ENCODE results near the gene RDH5. TPM values are rescaled to one million over a fixed set of nuclear protein-coding genes. Genes with fewer than 3 reads are reported as not detected.
A peak's percentile ranks its signal among the peaks of the same experiment; 100 is the strongest.

The RDH5 gene
- total RNA-seq, 1 experiment from 2014 or later: 5.8 TPM

DNA sequence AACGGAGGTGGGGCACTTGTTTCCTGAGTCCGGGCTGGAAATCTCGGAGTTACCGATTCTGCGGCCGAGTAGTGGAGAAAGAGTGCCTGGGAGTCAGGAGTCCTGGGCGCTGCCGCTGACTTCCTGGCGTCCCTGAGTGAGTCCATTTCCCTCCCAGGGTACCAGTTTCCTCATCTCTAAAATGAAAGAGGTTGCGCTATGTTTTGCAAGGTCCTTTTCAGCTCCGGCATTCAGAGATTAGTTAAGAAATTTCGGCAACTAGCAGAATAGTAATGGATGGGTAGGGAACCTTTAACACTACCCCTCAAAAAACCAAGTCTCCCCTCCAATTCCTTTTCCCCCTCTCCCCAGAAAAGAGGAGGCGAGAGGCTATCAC is 3.6 kb upstream of the RDH5 start (continued):
- TF ChIP-seq, protein P1, sequence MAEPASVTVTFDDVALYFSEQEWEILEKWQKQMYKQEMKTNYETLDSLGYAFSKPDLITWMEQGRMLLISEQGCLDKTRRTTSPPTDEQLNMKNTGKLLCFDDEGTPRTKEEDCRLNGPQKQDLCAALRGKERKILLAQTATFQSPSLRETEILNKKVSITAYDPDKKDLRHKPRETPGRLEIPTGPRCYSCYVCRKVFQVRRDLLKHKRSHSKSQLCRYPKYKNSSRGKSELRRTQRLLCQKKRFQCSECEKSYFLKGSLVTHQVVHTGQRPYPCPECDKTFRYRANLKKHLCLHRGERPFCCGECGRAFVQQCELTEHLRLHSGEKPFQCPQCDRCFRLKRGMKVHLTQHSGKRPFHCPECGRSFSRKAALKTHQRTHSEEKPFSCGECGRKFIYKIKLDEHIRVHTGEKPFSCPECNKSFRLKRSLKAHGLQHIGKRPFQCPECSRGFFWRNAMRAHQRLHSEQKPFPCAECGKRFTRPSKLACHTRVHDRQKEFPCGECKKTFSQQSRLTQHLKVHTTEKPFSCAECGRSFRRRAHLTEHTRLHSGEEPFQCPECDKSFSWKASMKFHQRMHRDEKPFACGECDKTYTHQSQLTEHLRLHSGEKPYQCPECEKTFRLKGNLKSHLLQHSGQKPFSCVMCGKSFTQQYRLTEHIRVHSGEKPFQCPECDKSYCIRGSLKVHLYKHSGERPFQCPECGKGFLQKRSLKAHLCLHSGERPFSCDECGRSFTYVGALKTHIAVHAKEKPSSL (CRISPR knock-in tag; conservative IDR thresholded peaks at IDR 0.05): no peak
- TF ChIP-seq SP1 (CRISPR knock-in tag; conservative IDR thresholded peaks at IDR 0.05): no peak

DNA sequence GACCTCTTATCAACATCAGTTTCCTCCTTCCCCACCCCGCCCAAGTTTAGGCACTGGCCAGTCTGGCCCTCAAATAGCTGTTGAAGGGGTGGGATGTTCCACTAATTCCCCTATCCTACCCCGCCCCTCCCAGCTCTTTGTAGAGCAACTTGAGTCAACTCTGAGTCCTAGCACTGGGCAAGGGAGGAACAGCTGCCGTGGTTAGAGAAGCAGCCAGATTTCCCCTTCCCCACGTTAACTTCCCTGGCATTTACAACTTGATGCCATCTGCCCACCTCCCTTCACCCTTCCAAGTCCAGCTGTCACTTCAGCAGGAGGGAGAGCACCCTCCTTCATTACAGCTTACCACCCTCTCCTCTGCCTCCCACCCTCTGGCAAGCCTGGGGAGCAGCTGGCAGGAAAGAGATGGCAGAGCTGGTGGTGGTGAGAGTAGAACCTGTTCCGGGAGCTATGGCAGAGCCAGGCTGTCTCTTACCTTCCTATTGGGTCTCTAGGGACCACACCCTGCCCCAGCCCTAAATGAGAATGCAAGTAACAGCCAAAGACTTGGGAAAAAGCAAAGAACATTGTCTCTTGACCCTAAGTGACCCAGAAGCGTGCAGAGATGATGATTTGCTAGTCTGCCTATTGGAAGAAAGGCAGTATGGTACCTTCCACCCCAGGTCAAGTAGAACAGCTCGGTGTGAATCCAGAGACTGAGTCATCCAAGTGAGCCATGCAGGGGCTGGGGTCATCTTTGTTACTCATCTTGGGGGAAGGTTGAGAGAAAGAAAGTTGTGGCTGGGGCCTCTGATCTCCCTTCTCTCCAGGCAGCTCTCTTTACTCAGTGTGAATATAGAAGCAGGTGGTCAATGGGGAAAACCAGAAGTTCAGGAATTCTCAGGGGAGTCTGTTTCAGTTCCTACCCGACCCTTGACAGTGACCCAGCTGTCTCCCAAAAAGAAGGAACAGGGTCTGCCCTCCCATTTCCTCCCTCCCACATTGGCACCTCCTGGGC is 2.9 kb upstream of the RDH5 start:
- no peaks in the 10 kb centered on the region for H3K9me3 Mint-ChIP-seq
- peak overlapping the region; percentile 95 for H3K27ac Mint-ChIP-seq
- TF ChIP-seq, protein P2, sequence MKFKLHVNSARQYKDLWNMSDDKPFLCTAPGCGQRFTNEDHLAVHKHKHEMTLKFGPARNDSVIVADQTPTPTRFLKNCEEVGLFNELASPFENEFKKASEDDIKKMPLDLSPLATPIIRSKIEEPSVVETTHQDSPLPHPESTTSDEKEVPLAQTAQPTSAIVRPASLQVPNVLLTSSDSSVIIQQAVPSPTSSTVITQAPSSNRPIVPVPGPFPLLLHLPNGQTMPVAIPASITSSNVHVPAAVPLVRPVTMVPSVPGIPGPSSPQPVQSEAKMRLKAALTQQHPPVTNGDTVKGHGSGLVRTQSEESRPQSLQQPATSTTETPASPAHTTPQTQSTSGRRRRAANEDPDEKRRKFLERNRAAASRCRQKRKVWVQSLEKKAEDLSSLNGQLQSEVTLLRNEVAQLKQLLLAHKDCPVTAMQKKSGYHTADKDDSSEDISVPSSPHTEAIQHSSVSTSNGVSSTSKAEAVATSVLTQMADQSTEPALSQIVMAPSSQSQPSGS (CRISPR knock-in tag; IDR thresholded peaks at IDR 0.05; ENCODE audit: borderline replicate concordance, low read depth): no peak
- TF ChIP-seq GRHL2 (CRISPR knock-in tag; IDR thresholded peaks at IDR 0.05; ENCODE audit: insufficient replicate concordance, severe bottlenecking) (no peak), GTF2I (CRISPR knock-in tag; conservative IDR thresholded peaks at IDR 0.05) (no peak), SOX15 (CRISPR knock-in tag; IDR thresholded peaks at IDR 0.05) (no peak), FOXP1 (CRISPR knock-in tag; IDR thresholded peaks at IDR 0.05; ENCODE audit: borderline replicate concordance) (no peak), SP1 (CRISPR knock-in tag; conservative IDR thresholded peaks at IDR 0.05) (no peak), NR2C2 (CRISPR knock-in tag; IDR thresholded peaks at IDR 0.05) (no peak), ELF4 (CRISPR knock-in tag; IDR thresholded peaks at IDR 0.05; ENCODE audit: low read depth) (no peak), RELA (CRISPR knock-in tag; IDR thresholded peaks at IDR 0.05; ENCODE audit: borderline replicate concordance) (no peak)
- TF ChIP-seq, protein P3, sequence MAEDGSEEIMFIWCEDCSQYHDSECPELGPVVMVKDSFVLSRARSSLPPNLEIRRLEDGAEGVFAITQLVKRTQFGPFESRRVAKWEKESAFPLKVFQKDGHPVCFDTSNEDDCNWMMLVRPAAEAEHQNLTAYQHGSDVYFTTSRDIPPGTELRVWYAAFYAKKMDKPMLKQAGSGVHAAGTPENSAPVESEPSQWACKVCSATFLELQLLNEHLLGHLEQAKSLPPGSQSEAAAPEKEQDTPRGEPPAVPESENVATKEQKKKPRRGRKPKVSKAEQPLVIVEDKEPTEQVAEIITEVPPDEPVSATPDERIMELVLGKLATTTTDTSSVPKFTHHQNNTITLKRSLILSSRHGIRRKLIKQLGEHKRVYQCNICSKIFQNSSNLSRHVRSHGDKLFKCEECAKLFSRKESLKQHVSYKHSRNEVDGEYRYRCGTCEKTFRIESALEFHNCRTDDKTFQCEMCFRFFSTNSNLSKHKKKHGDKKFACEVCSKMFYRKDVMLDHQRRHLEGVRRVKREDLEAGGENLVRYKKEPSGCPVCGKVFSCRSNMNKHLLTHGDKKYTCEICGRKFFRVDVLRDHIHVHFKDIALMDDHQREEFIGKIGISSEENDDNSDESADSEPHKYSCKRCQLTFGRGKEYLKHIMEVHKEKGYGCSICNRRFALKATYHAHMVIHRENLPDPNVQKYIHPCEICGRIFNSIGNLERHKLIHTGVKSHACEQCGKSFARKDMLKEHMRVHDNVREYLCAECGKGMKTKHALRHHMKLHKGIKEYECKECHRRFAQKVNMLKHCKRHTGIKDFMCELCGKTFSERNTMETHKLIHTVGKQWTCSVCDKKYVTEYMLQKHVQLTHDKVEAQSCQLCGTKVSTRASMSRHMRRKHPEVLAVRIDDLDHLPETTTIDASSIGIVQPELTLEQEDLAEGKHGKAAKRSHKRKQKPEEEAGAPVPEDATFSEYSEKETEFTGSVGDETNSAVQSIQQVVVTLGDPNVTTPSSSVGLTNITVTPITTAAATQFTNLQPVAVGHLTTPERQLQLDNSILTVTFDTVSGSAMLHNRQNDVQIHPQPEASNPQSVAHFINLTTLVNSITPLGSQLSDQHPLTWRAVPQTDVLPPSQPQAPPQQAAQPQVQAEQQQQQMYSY (CRISPR knock-in tag; IDR thresholded peaks at IDR 0.05): no peak
- TF ChIP-seq, protein P4, sequence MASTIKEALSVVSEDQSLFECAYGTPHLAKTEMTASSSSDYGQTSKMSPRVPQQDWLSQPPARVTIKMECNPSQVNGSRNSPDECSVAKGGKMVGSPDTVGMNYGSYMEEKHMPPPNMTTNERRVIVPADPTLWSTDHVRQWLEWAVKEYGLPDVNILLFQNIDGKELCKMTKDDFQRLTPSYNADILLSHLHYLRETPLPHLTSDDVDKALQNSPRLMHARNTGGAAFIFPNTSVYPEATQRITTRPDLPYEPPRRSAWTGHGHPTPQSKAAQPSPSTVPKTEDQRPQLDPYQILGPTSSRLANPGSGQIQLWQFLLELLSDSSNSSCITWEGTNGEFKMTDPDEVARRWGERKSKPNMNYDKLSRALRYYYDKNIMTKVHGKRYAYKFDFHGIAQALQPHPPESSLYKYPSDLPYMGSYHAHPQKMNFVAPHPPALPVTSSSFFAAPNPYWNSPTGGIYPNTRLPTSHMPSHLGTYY (CRISPR knock-in tag; IDR thresholded peaks at IDR 0.05): no peak
- ATAC-seq (no peak), DNase-seq (ENCODE audit: low spot score) (no peak)
- no peaks in the 10 kb centered on the region for H3K36me3 Mint-ChIP-seq
- H3K27me3 Mint-ChIP-seq (ENCODE audit: low read depth): peaks cover 16% of the 10 kb centered on the region
- ChIA-PET CTCF (interaction anchor here (0.6 to 10.8 kb wide), 8 partner anchors 11 to 323 kb away, joined by 3 to 141 read pairs (median 13); partner anchors contain the start of genes CD63 and ITGA7), POLR2A (interaction anchor here (1.2 to 3.4 kb wide), 3 partner anchors 10 to 36 kb away, joined by 3 to 21 read pairs (median 6); partner anchors contain the start of genes CD63 and ITGA7)
- H3K4me3 Mint-ChIP-seq: peak overlapping the region; percentile 85
- peaks cover 37% of the 10 kb centered on the region for H3K4me1 Mint-ChIP-seq

Measured in WTC11 (cell line).